Adrenal gland (tissue), 5 donors: ENCODE results near the gene FXYD2.

Source experiments
- POLR2A ChIP-seq, 2 donors: fragments of 450-650 bp; IDR thresholded peaks; one replicate each; pipeline ENCODE4 v1.6.1; 2017; ENCODE audit warnings: antibody characterized with exemption in 2 of 2, mild to moderate bottlenecking in 2 of 2, moderate library complexity in 1 of 2
- TF ChIP-seq, protein P1 (sequence below), 6 experiments: fragments of 450-650 bp in 4 of 6; fragments of 200-600 bp in 2 of 6; sonication (generic) in 1 of 6; IDR thresholded peaks; 1 replicate in 5 of 6; 2 replicates in 1 of 6; pipeline versions ENCODE4 v1.5.1 to v1.8.0; 2016 to 2021; ENCODE audit warnings: antibody characterized with exemption in 6 of 6, mild to moderate bottlenecking in 2 of 6, moderate library complexity in 1 of 6
- donor health status: DM: no; HTN: no; CAD: no.

- TF ChIP-seq, protein P1, sequence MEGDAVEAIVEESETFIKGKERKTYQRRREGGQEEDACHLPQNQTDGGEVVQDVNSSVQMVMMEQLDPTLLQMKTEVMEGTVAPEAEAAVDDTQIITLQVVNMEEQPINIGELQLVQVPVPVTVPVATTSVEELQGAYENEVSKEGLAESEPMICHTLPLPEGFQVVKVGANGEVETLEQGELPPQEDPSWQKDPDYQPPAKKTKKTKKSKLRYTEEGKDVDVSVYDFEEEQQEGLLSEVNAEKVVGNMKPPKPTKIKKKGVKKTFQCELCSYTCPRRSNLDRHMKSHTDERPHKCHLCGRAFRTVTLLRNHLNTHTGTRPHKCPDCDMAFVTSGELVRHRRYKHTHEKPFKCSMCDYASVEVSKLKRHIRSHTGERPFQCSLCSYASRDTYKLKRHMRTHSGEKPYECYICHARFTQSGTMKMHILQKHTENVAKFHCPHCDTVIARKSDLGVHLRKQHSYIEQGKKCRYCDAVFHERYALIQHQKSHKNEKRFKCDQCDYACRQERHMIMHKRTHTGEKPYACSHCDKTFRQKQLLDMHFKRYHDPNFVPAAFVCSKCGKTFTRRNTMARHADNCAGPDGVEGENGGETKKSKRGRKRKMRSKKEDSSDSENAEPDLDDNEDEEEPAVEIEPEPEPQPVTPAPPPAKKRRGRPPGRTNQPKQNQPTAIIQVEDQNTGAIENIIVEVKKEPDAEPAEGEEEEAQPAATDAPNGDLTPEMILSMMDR (IDR thresholded peaks at IDR 0.05), result no peak
- no peak for TF ChIP-seq POLR2A (IDR thresholded peaks at IDR 0.05)
Observed at GRCh38 chr11:117839936-117840813, 15.6 kb upstream of the FXYD2 start.
